D721Med (cell line): ENCODE measurements around the gene NDUFAF8.
A peak's percentile ranks its signal among the peaks of the same experiment; 100 is the strongest.

Experiments
- DNase-seq: peaks from one replicate; pipeline ENCODE4 v3.0.0; 2011; ENCODE audit warnings: low spot score; ENCODE audit not compliant: insufficient read length
- FAIRE-seq: peaks from 2 replicates; lab custom pipeline; 2011; peaks lifted over from hg19 to GRCh38; lab: Jason Lieb, UNC
- TF ChIP-seq, protein P1 (sequence below): IDR thresholded peaks from 2 replicates; pipeline ENCODE4 v1.5.1; 2012; ENCODE audit warnings: mild to moderate bottlenecking, control low read depth; ENCODE audit not compliant: insufficient read depth; ENCODE audit errors: missing control alignments

NDUFAF8 gene

GRCh38 chr17:81197409-81197795 lies 41.7 kb upstream of the NDUFAF8 start:
- DNase-seq (no peak), FAIRE-seq (no peak)
- TF ChIP-seq, protein P1, sequence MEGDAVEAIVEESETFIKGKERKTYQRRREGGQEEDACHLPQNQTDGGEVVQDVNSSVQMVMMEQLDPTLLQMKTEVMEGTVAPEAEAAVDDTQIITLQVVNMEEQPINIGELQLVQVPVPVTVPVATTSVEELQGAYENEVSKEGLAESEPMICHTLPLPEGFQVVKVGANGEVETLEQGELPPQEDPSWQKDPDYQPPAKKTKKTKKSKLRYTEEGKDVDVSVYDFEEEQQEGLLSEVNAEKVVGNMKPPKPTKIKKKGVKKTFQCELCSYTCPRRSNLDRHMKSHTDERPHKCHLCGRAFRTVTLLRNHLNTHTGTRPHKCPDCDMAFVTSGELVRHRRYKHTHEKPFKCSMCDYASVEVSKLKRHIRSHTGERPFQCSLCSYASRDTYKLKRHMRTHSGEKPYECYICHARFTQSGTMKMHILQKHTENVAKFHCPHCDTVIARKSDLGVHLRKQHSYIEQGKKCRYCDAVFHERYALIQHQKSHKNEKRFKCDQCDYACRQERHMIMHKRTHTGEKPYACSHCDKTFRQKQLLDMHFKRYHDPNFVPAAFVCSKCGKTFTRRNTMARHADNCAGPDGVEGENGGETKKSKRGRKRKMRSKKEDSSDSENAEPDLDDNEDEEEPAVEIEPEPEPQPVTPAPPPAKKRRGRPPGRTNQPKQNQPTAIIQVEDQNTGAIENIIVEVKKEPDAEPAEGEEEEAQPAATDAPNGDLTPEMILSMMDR, result no peak

DNA sequence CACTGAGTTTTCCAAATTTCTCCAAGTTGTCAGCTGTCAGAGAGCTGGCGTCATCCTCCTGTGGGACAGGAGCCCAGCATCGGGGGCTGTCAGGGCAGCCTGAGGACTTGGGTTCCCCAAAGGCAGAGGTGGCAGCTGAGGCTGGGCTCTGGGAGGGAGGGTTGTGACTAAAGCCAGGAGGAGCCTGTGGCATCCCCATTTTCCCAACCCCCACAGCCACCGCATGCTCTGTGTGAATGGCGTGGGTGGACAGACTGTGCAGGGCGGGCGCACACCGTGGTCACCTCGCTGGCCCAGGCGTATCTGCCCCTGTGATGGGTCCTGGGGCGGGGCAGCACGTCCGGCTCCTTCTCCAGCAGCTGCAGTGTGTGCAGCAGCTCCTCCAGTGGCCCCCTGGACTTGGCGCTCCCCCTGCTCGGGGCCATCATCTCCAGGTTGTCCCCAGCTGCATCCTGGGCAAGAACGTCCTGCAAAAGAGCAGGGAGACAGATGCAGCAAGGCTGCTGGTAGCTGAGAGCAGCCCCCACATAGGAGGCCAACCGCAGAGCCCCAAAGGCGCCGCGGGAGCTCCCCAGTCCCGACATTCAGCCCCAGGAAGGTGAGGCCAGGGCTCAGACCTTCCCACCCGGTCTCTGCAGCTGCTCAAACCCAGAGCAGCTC lies 41.2 kb upstream of the NDUFAF8 start:
- DNase-seq (no peak), FAIRE-seq (no peak)
- TF ChIP-seq, protein P1, result no peak

DNA sequence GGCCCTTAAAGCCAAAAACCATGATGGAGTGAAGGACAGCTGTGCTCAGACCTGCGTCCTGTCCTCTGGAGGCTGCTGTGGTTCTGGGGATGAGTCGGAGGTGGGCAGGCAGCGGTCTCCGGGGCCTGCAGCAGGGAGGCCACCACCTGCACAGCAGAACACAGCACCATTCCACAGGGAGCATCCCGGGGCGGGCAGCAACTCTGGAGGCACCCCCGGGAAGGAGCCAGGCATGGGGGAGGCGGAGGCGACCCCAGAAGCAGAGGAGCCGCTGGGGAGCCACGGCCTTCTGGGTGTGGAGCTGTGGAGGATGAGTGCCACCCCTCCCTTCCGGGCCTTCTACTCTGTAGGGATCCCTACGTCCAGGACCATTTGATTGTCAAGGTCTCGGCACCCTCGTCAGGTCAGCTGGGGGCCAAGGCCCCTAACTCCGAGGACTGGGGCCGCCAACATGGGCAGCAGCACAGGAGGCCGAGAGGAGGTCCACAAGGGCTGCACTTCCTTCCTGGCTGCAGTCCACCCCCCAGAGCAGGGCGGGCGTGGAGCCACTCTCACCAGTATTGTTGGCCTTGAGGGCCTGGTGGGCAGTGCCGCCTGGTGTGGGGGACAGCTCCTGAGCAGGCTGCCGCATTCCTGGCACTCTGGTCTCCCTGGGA lies 40.2 kb upstream of the NDUFAF8 start:
- DNase-seq, result no peak
- no peak for FAIRE-seq
- TF ChIP-seq, protein P1, result no peak

DNA sequence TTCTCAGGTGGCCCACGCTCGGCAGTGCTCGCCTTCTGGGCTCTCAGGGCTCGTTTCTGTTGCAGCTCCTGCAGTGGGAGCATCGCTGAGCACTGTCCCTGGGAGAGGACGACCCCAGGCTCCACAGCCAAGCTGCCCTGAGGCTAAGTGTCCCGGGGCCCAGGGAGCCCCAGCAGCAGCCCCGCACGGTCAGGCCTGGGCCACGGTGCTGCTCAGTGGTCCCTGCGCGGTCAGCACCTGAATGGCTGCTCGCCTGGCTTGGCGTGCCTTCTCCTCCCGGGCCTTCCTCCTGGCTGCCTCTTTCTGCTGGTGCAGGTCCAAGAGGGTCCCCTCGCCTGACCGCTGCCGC lies 39.7 kb upstream of the NDUFAF8 start:
- FAIRE-seq (no peak), DNase-seq (no peak)
- TF ChIP-seq, protein P1, result no peak

DNA sequence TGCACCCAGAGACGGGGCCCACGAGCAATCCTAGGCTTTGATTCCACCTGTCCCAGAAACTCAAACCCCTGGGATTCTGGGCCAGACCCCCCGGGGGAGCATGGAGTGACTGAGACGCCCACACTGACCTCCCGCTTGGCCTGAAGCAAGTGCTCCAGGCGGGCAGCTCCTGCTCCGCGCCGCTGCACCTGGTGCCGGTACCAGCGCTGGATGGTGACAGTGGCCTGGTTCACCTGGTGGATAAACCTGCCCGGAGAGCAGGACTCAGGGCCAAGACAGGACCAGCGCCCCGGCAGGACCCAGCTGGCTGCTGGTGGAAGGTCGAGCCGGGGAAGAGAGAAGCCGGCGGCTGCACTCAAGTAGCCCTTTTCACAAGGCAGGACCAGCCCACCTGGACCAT lies 38.9 kb upstream of the NDUFAF8 start:
- FAIRE-seq (no peak), DNase-seq (no peak)
- TF ChIP-seq, protein P1, result no peak

DNA sequence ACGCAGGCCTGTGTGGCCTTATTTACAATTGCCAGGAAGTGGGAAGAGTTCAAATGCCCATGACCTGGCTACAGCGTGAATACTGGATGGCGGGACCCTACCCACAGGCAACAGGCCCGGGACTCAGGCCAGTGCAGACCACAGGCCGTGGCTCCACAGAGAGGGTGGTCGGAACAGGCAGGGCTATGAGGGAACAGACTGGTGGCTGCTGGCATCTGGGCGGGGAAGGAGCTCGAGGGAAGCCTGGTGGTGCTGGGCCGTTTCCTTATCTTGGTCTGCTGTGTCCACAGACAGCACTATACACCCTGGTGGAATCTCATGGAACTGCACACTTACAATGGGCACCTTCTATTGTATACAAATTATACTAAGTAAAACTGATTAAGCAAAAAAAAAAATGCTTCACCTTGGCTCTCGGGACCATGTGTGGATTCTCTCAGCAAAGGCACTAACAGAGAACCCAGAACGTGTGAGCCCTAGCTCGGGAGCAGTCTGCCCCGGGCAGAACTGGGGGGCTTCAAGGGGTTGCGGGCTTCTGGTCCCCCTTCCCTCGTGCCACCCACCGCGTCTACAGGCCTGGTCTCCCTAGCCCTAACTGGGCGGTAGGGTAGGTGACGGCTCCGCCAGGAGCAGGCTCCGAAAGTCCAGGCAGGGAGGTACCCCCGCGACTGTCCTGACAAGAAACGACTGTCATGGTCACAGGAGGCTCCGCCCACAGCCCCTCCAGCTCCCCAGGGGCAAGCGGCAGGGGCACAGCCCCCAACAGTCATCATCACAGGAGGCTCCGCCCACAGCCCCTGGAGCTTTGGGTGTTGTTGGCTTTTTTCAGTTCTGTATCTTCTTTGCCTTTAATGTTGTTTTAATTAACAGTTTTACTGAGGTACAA lies 38.2 kb upstream of the NDUFAF8 start:
- DNase-seq (no peak), FAIRE-seq (no peak)
- TF ChIP-seq, protein P1, result peak; percentile 59

DNA sequence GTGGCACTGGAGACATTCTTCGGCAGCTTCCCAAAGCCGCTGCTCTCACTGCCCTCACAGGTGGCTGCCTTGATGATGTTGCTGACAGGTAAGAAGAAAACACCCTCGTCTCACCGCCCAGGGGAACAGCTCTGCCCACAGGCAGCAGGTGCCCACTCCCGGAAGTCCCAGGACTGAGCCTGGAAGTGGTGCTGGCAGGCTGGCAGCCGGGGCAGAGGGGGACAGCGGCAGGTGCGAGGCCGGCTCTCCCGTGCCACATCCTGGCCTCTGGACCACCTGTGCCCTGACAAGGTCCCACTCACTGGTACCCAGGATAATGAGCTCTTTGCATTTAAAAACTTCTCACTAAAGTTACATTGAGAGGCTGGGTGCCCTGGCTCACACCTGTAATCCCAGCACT lies 36.8 kb upstream of the NDUFAF8 start:
- no peak for FAIRE-seq
- no peak for DNase-seq
- TF ChIP-seq, protein P1, result no peak
